Activated CD4-positive, alpha-beta memory T cell treated with anti-CD3 and anti-CD28 coated beads for 36 hours (primary cell): Measurements from ENCODE around the gene RALY. TPM values are rescaled to one million over a fixed set of nuclear protein-coding genes. Genes with fewer than 3 reads are reported as not detected.

Experiments
- CTCF ChIA-PET: fragments of 350-600 bp; sonication (Branson Sonifier 250); formaldehyde crosslinking; loops from one replicate; lab custom pipeline; 2021; ENCODE audit warnings: antibody characterized with exemption, inconsistent platforms; lab: Charles Lee
- POLR2A ChIA-PET: fragments of 350-600 bp; sonication (Branson Sonifier 250); formaldehyde crosslinking; loops from one replicate; lab custom pipeline; 2021; ENCODE audit warnings: antibody characterized with exemption; lab: Charles Lee
- DNase-seq: peaks from one replicate; pipeline ENCODE4 v3.0.0-alpha.2; 2020
- H3K27ac Mint-ChIP-seq: one replicate; pipeline ENCODE4 v1.8.0; 2021; ENCODE audit warnings: mixed read lengths
- H3K27me3 Mint-ChIP-seq: one replicate; pipeline ENCODE4 v1.8.0; 2021; ENCODE audit warnings: mixed read lengths
- H3K36me3 Mint-ChIP-seq: one replicate; pipeline ENCODE4 v1.8.0; 2021; ENCODE audit warnings: mixed read lengths
- H3K4me1 Mint-ChIP-seq: one replicate; pipeline ENCODE4 v1.8.0; 2021; ENCODE audit warnings: low read depth, mixed read lengths
- H3K4me3 Mint-ChIP-seq: one replicate; pipeline ENCODE4 v1.8.0; 2021; ENCODE audit warnings: mild to moderate bottlenecking, mixed read lengths
- H3K9me3 Mint-ChIP-seq: one replicate; pipeline ENCODE4 v1.8.0; 2021; ENCODE audit warnings: mixed read lengths
- intact Hi-C: fragments of 100-400 bp; cut with micrococcal nuclease; formaldehyde crosslinking; loops from one replicate; pipeline ENCODE4 v1.15.1; 2023
- total RNA-seq, 2 experiments: library from RNA; stranded (reverse); gene quantifications; one replicate each; pipeline ENCODE4 v1.2.3, GENCODE V29; 2021

Gene RALY
- total RNA-seq, 2 experiments from 2014 or later: 149 to 159 TPM

GRCh38 chr20:33971147-33971975 lies 22.4 kb upstream of the RALY start:
- Mint-ChIP-seq H3K9me3 (peaks cover 3% of the 10 kb centered on the region), H3K4me1 (no peaks in the 10 kb centered on the region), H3K36me3 (no peaks in the 10 kb centered on the region), H3K27ac (no peak overlapping the region), H3K4me3 (no peak overlapping the region), H3K27me3 (peaks cover 2% of the 10 kb centered on the region)
- POLR2A ChIA-PET: no interaction called here
- CTCF ChIA-PET: interaction anchor here (1.1 kb wide), 1 partner anchor 56 kb away, joined by 3 read pairs; no protein-coding TSS in a partner anchor
- DNase-seq: no peak
- intact Hi-C loops: no loop called here

GRCh38 chr20:33976959-33977358 lies 16.8 kb upstream of the RALY start:
- no peak for DNase-seq
- Mint-ChIP-seq H3K27me3 (peaks cover 14% of the 10 kb centered on the region), H3K36me3 (no peaks in the 10 kb centered on the region), H3K27ac (no peak overlapping the region), H3K9me3 (peaks cover 5% of the 10 kb centered on the region), H3K4me1 (no peaks in the 10 kb centered on the region), H3K4me3 (no peak overlapping the region)
- CTCF ChIA-PET: no interaction called here
- intact Hi-C loops: no loop called here
- POLR2A ChIA-PET: no interaction called here

- no peak for DNase-seq
- POLR2A ChIA-PET: no interaction called here
- CTCF ChIA-PET: no interaction called here
- peaks cover 14% of the 10 kb centered on the region for H3K27me3 Mint-ChIP-seq
- H3K4me1 Mint-ChIP-seq: no peaks in the 10 kb centered on the region
- no peak overlapping the region for H3K27ac Mint-ChIP-seq
- no peaks in the 10 kb centered on the region for H3K36me3 Mint-ChIP-seq
- no peak overlapping the region for H3K4me3 Mint-ChIP-seq
- H3K9me3 Mint-ChIP-seq: peaks cover 5% of the 10 kb centered on the region
- intact Hi-C loops: no loop called here
Measured at GRCh38 chr20:33977535-33977934, 16.2 kb upstream of the RALY start.

GRCh38 chr20:33979094-33979493 lies 14.6 kb upstream of the RALY start:
- H3K27ac Mint-ChIP-seq: no peak overlapping the region
- H3K36me3 Mint-ChIP-seq: no peaks in the 10 kb centered on the region
- H3K9me3 Mint-ChIP-seq: peaks cover 5% of the 10 kb centered on the region
- no peak for DNase-seq
- H3K4me3 Mint-ChIP-seq: no peak overlapping the region
- no peaks in the 10 kb centered on the region for H3K4me1 Mint-ChIP-seq
- H3K27me3 Mint-ChIP-seq: peaks cover 14% of the 10 kb centered on the region
- POLR2A ChIA-PET: no interaction called here
- intact Hi-C loops: no loop called here
- CTCF ChIA-PET: no interaction called here

GRCh38 chr20:33981347-33981746 lies 12.4 kb upstream of the RALY start:
- H3K4me1 Mint-ChIP-seq: no peaks in the 10 kb centered on the region
- H3K4me3 Mint-ChIP-seq: no peak overlapping the region
- ChIA-PET CTCF (interaction anchor here (1.8 kb wide), 1 partner anchor 88 kb away, joined by 5 read pairs; no protein-coding TSS in a partner anchor), POLR2A (no interaction called here)
- H3K27me3 Mint-ChIP-seq: peaks cover 14% of the 10 kb centered on the region
- no peaks in the 10 kb centered on the region for H3K36me3 Mint-ChIP-seq
- H3K9me3 Mint-ChIP-seq: peaks cover 5% of the 10 kb centered on the region
- H3K27ac Mint-ChIP-seq: no peak overlapping the region
- intact Hi-C loops: no loop called here
- DNase-seq: no peak

GRCh38 chr20:33981964-33982363 lies 11.7 kb upstream of the RALY start:
- no peak for DNase-seq
- CTCF ChIA-PET: interaction anchor here (0.6 kb wide), 1 partner anchor 24 kb away, joined by 3 read pairs; no protein-coding TSS in a partner anchor
- no peaks in the 10 kb centered on the region for H3K4me1 Mint-ChIP-seq
- intact Hi-C loops: no loop called here
- H3K27ac Mint-ChIP-seq: no peak overlapping the region
- H3K4me3 Mint-ChIP-seq: no peak overlapping the region
- H3K27me3 Mint-ChIP-seq: peaks cover 14% of the 10 kb centered on the region
- POLR2A ChIA-PET: interaction anchor here (1.0 kb wide), 1 partner anchor 12 kb away, joined by 3 read pairs; the partner anchor contains the start of gene RALY
- H3K36me3 Mint-ChIP-seq: no peaks in the 10 kb centered on the region
- peaks cover 5% of the 10 kb centered on the region for H3K9me3 Mint-ChIP-seq

- Mint-ChIP-seq H3K9me3 (no peaks in the 10 kb centered on the region), H3K27me3 (peaks cover 8% of the 10 kb centered on the region), H3K27ac (no peak overlapping the region), H3K4me1 (no peaks in the 10 kb centered on the region), H3K4me3 (no peak overlapping the region), H3K36me3 (no peaks in the 10 kb centered on the region)
- intact Hi-C loops: no loop called here
- ChIA-PET CTCF (no interaction called here), POLR2A (no interaction called here)
- DNase-seq: no peak
Measured at GRCh38 chr20:33983371-33983770, 10.3 kb upstream of the RALY start.

GRCh38 chr20:33984182-33984719 lies 9.5 kb upstream of the RALY start:
- no peak for DNase-seq
- H3K4me3 Mint-ChIP-seq: no peak overlapping the region
- no peak overlapping the region for H3K27ac Mint-ChIP-seq
- ChIA-PET CTCF (no interaction called here), POLR2A (no interaction called here)
- intact Hi-C loops: no loop called here
- peaks cover 3% of the 10 kb centered on the region for H3K27me3 Mint-ChIP-seq
- no peaks in the 10 kb centered on the region for H3K9me3 Mint-ChIP-seq
- no peaks in the 10 kb centered on the region for H3K4me1 Mint-ChIP-seq
- H3K36me3 Mint-ChIP-seq: no peaks in the 10 kb centered on the region

GRCh38 chr20:33985280-33985679 lies 8.4 kb upstream of the RALY start:
- Mint-ChIP-seq H3K9me3 (no peaks in the 10 kb centered on the region), H3K4me3 (no peak overlapping the region), H3K27ac (no peak overlapping the region), H3K27me3 (no peaks in the 10 kb centered on the region), H3K36me3 (no peaks in the 10 kb centered on the region), H3K4me1 (peaks cover 5% of the 10 kb centered on the region)
- intact Hi-C loops: no loop called here
- DNase-seq: no peak
- POLR2A ChIA-PET: no interaction called here
- CTCF ChIA-PET: no interaction called here

- ChIA-PET CTCF (no interaction called here), POLR2A (no interaction called here)
- H3K4me1 Mint-ChIP-seq: peaks cover 10% of the 10 kb centered on the region
- no peaks in the 10 kb centered on the region for H3K36me3 Mint-ChIP-seq
- H3K4me3 Mint-ChIP-seq: no peak overlapping the region
- no peaks in the 10 kb centered on the region for H3K9me3 Mint-ChIP-seq
- DNase-seq: no peak
- H3K27me3 Mint-ChIP-seq: no peaks in the 10 kb centered on the region
- no peak overlapping the region for H3K27ac Mint-ChIP-seq
- intact Hi-C loops: no loop called here
Measured at GRCh38 chr20:33985830-33986229, 7.9 kb upstream of the RALY start.

- CTCF ChIA-PET: no interaction called here
- H3K4me3 Mint-ChIP-seq: no peak overlapping the region
Measured at GRCh38 chr20:33986560-33987216, 7.0 kb upstream of the RALY start.

GRCh38 chr20:33990075-33990474 lies 3.6 kb upstream of the RALY start:
- peaks cover 10% of the 10 kb centered on the region for H3K36me3 Mint-ChIP-seq
- no peak overlapping the region for H3K27ac Mint-ChIP-seq
- H3K9me3 Mint-ChIP-seq: no peaks in the 10 kb centered on the region
- H3K4me3 Mint-ChIP-seq: no peak overlapping the region
- DNase-seq: no peak
- ChIA-PET CTCF (interaction anchor here (0.6 kb wide), 1 partner anchor 22 kb away, joined by 3 read pairs; no protein-coding TSS in a partner anchor), POLR2A (interaction anchor here (0.6 kb wide), 2 partner anchors 210 to 1363 kb away, joined by 3 to 5 read pairs; no protein-coding TSS in a partner anchor)
- intact Hi-C loops: loop anchor here (5.0 to 10.0 kb wide), 3 partner anchors 258 to 525 kb away; partner anchors contain the start of genes CBFA2T2, DYNLRB1 and ZNF341
- no peaks in the 10 kb centered on the region for H3K27me3 Mint-ChIP-seq
- H3K4me1 Mint-ChIP-seq: peaks cover 26% of the 10 kb centered on the region

More at GRCh38 chr20:33986560-33987216, 7.0 kb upstream of the RALY start:
- Mint-ChIP-seq H3K9me3 (no peaks in the 10 kb centered on the region), H3K27ac (no peak overlapping the region), H3K27me3 (no peaks in the 10 kb centered on the region), H3K36me3 (no peaks in the 10 kb centered on the region), H3K4me1 (peaks cover 18% of the 10 kb centered on the region)
- DNase-seq: no peak
- intact Hi-C loops: no loop called here
- POLR2A ChIA-PET: no interaction called here
